IPS DF 4.7 (cell line): Measurements from ENCODE around the gene NOL4L.

Source experiments
- DNase-seq: peaks from one replicate; pipeline ENCODE4 v3.0.0-alpha.2; 2013; ENCODE audit warnings: low spot score; ENCODE audit errors: extremely low read depth

NOL4L gene

GRCh38 chr20:32614303-32614702, 29.2 kb upstream of the NOL4L start:
- no peak for DNase-seq

- no peak for DNase-seq
Measured at GRCh38 chr20:32613192-32614053, 28.3 kb upstream of the NOL4L start.

GRCh38 chr20:32612351-32613191, 27.4 kb upstream of the NOL4L start:
- no peak for DNase-seq

GRCh38 chr20:32611868-32612267, 26.7 kb upstream of the NOL4L start:
- no peak for DNase-seq

- DNase-seq, result no peak
Measured at GRCh38 chr20:32611286-32611685, 26.2 kb upstream of the NOL4L start.

- DNase-seq, result no peak
Measured at GRCh38 chr20:32610472-32611218, 25.5 kb upstream of the NOL4L start.

GRCh38 chr20:32609993-32610392, 24.9 kb upstream of the NOL4L start:
- no peak for DNase-seq

GRCh38 chr20:32609111-32609773, 24.1 kb upstream of the NOL4L start:
- no peak for DNase-seq

GRCh38 chr20:32608664-32609015, 23.5 kb upstream of the NOL4L start:
- DNase-seq, result no peak

GRCh38 chr20:32607727-32608663, 22.9 kb upstream of the NOL4L start:
- DNase-seq, result no peak

GRCh38 chr20:32607324-32607723, 22.2 kb upstream of the NOL4L start:
- no peak for DNase-seq

- no peak for DNase-seq
Measured at GRCh38 chr20:32606790-32607189, 21.7 kb upstream of the NOL4L start.

- no peak for DNase-seq
Measured at GRCh38 chr20:32606107-32606506, 21.0 kb upstream of the NOL4L start.

GRCh38 chr20:32605167-32605656, 20.1 kb upstream of the NOL4L start:
- no peak for DNase-seq

- no peak for DNase-seq
Measured at GRCh38 chr20:32603046-32603726, 18.1 kb upstream of the NOL4L start.

GRCh38 chr20:32602273-32602672, 17.1 kb upstream of the NOL4L start:
- no peak for DNase-seq

GRCh38 chr20:32600681-32601237, 15.6 kb upstream of the NOL4L start:
- DNase-seq, result no peak

GRCh38 chr20:32599783-32600340, 14.7 kb upstream of the NOL4L start:
- no peak for DNase-seq

- DNase-seq, result no peak
Measured at GRCh38 chr20:32598606-32599005, 13.5 kb upstream of the NOL4L start.
